ENCODE measurements around the gene MITF.

The MITF gene

GRCh38 chr3:69970827-69971226 is 231.6 kb downstream of the MITF start:
- no peak for DNase-seq (ENCODE audit: low read depth)

DNA sequence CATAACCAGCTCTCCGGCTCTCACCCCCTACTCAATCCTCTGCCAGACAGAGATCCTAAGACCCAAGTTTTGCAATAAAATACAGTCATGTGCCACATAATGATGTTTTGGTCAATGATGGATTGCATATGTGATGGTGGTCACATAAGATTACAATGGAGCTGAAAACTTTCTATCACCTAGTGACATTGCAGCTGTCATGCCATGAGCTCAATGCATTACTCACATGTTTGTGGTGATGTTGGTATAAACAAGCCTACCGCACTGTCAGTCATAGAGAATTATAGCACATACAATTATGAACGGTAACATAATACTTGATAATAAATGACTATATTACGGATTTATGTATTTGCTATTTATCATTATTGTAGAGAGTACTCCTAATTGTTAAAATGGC is 233.4 kb downstream of the MITF start:
- DNase-seq (ENCODE audit: low read depth): no peak

- DNase-seq (ENCODE audit: low read depth): no peak
These were observed 236.8 kb downstream of the MITF start for GRCh38 chr3:69976021-69976420.

GRCh38 chr3:69983546-69984265 is 244.4 kb downstream of the MITF start:
- DNase-seq (ENCODE audit: low read depth): no peak

- no peak for DNase-seq (ENCODE audit: low read depth)
These were observed 246.0 kb downstream of the MITF start for GRCh38 chr3:69985266-69985665.

- DNase-seq (ENCODE audit: low read depth): no peak
These were observed 247.2 kb downstream of the MITF start for GRCh38 chr3:69986419-69986818.

DNA sequence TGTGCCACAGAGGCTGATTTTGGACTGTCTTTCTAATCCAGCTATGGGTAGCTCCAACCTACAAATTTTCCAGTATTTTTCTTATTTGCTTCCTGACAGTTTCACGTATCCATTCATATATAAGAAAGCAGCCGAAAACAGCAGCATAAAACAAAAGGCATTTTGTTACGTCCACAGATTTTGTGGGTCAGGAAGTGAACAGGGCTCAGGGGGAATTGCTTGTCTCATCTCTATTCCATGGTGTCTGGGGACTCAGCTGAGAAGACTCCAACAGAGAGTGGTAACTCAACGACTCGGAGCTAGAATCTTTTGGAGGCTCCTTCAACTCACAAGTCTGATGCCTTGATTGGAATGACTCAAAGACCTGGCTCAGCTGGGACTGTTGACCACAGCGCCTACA is 248.6 kb downstream of the MITF start:
- no peak for DNase-seq (ENCODE audit: low read depth)

DNA sequence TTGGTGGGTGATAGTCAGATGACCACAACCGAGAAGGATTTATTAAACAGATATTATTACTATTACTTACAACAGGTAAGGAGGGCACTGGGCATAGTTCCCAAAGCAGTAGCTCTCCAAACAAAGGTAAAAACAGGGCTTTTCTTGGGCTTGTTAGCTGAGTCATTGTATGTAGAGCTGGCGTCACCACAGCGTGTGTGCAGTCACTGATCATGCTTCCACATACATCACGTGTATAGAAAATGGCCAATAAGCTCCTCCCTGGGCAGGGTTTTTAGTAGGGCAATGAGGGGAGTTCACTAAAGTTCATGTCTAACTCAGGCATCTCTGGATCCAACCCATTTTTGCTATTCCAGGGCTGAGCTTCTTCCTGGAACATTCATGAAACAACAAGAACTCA is 254.5 kb downstream of the MITF start:
- DNase-seq (ENCODE audit: low read depth): no peak

DNA sequence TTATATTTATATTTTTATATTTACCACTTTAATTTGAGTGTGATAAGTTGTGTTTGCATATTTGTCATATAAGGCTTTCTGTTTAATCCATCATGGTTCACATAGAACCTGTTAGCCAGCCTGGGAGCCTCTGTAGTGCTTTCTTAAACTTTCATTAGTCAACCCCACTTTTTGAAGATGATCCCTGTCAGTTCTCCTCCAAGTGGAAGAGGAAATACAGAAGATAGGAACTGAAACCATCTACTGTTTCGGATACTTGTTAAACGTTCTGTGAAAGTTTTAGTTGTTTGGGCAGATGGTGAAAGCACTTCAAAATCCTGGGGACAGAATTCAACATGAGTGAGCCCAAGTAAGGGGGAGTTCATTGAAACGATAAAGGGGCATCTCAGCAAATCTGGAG is 255.7 kb downstream of the MITF start:
- no peak for DNase-seq (ENCODE audit: low read depth)

GRCh38 chr3:69997631-69998307 is 258.5 kb downstream of the MITF start:
- DNase-seq (ENCODE audit: low read depth): no peak

DNA sequence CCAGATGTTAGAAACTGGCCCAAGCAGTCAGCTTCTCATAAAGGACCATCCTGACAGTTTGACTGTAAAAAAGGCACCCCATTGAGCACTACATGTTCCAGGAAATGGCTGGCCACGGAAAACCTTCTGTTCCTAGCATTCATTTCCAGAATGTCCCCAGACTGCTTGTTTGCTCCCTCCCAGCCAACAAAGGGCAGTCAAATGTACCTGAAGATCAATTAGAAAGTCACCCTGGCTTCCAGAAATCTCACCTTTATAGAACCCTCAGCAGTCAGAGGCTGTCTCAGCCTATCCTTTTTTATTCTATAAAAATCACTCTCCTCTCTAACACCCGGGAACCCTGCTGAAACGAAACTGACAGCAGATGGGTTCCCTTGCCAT is 259.5 kb downstream of the MITF start:
- DNase-seq (ENCODE audit: low read depth): no peak

DNA sequence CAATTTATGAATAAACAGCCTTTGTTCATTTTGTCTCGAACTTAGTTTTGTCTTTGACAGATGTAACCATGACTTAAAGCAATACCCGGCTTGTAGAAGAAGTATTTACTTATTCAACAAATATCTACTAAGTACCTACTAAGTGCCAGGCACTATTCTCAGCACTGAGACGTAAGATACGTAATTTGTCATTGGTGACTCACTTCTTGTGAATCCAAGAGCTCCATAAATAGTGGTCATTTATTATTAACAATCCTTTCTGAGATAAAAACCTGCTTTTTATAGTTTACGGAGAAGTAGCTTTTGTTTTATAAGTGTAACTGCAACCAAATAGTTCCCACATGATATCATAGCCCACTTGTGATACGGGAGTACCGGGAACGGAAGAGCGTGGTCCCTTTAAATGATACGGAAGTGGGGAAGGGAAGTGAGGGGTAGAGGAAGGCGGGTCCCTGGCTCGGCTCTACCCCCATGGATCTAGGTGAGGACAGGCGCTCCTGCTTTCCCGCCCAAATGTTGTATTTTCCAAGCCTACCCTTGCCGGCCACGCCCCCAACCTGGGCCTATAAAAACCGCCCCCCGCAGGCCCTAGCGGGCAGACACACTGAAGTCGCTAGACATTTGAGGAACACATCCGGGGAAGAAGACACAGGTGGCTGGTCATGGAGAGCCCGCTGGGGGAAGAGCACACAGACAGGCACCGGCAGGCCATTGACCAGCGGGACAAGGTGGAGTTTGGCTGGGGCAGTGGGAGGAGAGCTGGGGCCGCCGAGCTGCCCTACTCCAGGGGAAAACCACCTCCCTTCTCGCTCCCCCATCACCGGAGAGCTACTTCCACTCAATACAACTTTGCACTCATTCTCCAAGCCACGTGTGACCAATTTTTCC is 260.1 kb downstream of the MITF start, which contains the start of gene SAMMSON:
SAMMSON (plus strand) TSS at position 594 of the 888 bp plus-strand sequence.
- DNase-seq (ENCODE audit: low read depth): no peak

- DNase-seq (ENCODE audit: low read depth): no peak
These were observed 260.8 kb downstream of the MITF start for GRCh38 chr3:70000028-70000410.

DNA sequence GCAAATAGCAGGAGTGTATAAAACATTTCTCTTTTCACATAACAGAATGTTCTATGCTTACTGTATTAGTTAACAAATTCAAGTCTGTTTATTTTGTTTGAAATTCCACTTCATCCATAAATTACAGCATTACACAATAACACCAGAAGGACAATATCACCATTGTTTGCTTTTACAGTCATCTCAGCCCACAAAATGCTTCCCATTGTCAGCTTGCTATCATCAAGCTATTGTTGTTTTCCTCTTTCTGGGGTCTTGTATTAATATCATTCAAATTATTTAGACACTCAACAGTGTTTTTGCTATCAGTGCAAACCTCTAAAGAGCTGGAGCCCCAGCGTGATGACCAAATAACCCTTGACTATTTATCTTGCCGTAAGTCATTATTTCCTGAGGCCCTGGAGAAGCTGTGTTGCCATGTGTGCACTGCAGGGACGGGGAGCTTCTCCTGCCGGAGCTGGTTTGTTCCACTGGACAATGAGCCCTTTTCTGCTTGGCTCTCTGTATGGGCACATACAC is 261.4 kb downstream of the MITF start:
- no peak for DNase-seq (ENCODE audit: low read depth)

DNA sequence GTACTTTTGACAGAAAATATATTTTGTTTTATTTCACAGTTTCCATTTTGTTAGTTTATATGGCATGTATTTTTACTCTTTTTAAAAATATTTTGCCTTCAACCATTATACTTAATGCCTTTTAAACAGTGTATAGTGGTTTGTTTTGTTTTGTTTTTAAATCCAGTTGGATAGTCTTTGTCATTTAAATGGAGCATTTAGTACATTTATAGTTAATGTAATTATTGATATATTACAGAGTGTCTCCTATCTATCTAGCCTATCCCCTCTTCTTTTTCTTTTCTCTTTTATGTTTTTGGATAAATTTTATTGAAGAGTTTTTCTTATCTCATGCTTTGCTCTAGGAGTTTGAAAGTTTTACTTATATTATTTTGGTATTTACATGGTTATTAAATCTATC is 263.9 kb downstream of the MITF start:
- no peak for DNase-seq (ENCODE audit: low read depth)

- no peak for DNase-seq (ENCODE audit: low read depth)
These were observed 266.8 kb downstream of the MITF start for GRCh38 chr3:70006089-70006488.

DNA sequence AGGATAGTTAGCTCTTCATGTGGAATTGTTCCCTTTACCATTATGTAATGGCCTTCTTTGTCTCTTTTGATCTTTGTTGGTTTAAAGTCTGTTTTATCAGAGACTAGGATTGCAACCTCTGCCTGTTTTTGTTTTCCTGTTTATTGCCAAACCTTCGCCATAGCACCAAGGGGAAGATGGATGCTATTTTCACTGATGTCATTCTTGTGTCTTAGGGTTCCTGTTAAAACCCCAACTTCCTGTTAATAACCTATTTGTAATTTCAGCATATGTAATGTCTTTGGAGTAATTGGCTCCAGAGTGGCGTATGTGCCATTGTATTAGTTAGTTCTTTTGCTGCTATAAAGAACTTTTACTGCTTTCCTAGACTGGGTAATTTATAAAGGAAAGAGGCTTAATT is 271.1 kb downstream of the MITF start:
- DNase-seq (ENCODE audit: low read depth): no peak

- no peak for DNase-seq (ENCODE audit: low read depth)
These were observed 272.3 kb downstream of the MITF start for GRCh38 chr3:70011582-70011981.

Data from activated T-cell treated with anti-CD3 and anti-CD28 coated beads for 1 hour (primary cell).